GM10248 (cell line): ENCODE data around the gene OVOL1.

Experiments used
- CTCF ChIA-PET: fragments of 300-600 bp; sonication (Branson Sonifier 250); formaldehyde crosslinking; extraction: SDS; loops from one replicate; lab custom pipeline; 2021; ENCODE audit warnings: antibody characterized with exemption; lab: Yijun Ruan, JAX
- POLR2A ChIA-PET: fragments of 350-650 bp; sonication (Branson Sonifier 250); formaldehyde crosslinking; extraction: SDS; loops from one replicate; lab custom pipeline; 2020; ENCODE audit warnings: antibody characterized with exemption; lab: Yijun Ruan, JAX
- DNase-seq: peaks from one replicate; pipeline ENCODE4 v3.0.0; 2012; ENCODE audit errors: extremely low spot score
- TF ChIP-seq, protein P1 (sequence below): IDR thresholded peaks from 2 replicates; pipeline ENCODE4 v1.5.1; 2012; ENCODE audit warnings: mild to moderate bottlenecking, low read depth; ENCODE audit errors: extremely low read depth, missing control alignments, control extremely low read depth

Gene OVOL1

DNA sequence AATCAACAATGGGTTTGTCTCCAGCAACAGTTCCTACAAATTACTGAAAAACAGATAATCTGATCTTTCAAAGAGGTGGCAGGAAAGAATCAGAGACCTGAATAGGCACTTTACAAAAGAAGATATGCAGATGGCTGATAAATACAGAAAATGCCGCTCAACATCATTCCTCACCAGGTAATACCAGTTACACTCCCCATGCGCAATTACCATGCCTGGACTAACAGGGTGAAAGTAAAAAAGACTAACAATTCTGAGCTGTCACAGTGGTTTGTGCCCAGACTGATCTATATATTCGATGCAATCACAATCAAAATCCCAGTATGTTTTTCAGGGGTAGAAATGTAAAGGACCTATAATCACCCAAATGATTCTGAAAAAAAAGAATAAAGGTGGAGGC is 56.9 kb downstream of the OVOL1 start:
- TF ChIP-seq, protein P1, sequence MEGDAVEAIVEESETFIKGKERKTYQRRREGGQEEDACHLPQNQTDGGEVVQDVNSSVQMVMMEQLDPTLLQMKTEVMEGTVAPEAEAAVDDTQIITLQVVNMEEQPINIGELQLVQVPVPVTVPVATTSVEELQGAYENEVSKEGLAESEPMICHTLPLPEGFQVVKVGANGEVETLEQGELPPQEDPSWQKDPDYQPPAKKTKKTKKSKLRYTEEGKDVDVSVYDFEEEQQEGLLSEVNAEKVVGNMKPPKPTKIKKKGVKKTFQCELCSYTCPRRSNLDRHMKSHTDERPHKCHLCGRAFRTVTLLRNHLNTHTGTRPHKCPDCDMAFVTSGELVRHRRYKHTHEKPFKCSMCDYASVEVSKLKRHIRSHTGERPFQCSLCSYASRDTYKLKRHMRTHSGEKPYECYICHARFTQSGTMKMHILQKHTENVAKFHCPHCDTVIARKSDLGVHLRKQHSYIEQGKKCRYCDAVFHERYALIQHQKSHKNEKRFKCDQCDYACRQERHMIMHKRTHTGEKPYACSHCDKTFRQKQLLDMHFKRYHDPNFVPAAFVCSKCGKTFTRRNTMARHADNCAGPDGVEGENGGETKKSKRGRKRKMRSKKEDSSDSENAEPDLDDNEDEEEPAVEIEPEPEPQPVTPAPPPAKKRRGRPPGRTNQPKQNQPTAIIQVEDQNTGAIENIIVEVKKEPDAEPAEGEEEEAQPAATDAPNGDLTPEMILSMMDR, result no peak
- CTCF ChIA-PET, result interaction anchor here (1.2 to 1.8 kb wide), 3 partner anchors 8 to 35 kb away, joined by 4 read pairs; no protein-coding TSS in a partner anchor
- POLR2A ChIA-PET, result interaction anchor here (0.7 kb wide), 1 partner anchor 40 kb away, joined by 6 read pairs; no protein-coding TSS in a partner anchor
- DNase-seq, result no peak

GRCh38 chr11:65844231-65844872 is 57.5 kb downstream of the OVOL1 start:
- POLR2A ChIA-PET, result interaction anchor here (0.7 kb wide), 2 partner anchors 10 to 40 kb away, joined by 6 to 10 read pairs; no protein-coding TSS in a partner anchor
- CTCF ChIA-PET, result interaction anchor here (1.2 to 3.3 kb wide), 4 partner anchors 8 to 65 kb away, joined by 4 to 16 read pairs (median 4); no protein-coding TSS in a partner anchor
- TF ChIP-seq, protein P1, result no peak
- DNase-seq, result no peak
